GM18507 (cell line): ENCODE results near the gene CIB4.

Source experiments
- DNase-seq: peaks from one replicate; pipeline ENCODE4 v3.0.0; 2011; ENCODE audit warnings: low read depth; ENCODE audit not compliant: insufficient read length; ENCODE audit errors: extremely low spot score
- FAIRE-seq: peaks from 2 replicates; lab custom pipeline; 2011; peaks lifted over from hg19 to GRCh38; lab: Jason Lieb, UNC

CIB4 gene

DNA sequence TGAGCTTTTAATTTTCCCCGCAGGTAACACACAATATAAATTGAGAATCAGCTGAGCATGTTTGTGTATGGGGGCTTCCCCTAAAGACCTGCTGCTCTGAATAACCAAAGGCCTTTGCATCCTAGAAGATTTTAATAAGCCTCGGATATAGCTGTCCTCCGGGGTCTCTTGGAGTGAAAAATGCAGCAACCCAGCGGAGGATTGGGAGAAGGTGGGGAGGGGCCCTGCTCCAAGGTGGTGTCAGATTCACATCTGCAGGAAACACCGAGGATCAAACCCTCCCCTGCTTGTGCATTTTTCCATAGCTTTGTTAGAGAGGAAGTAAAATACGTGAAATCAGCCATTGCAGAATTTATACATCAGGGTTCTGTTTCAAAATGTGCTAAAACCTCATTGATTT is 100.2 kb downstream of the CIB4 start:
- DNase-seq (no peak), FAIRE-seq (no peak)

DNA sequence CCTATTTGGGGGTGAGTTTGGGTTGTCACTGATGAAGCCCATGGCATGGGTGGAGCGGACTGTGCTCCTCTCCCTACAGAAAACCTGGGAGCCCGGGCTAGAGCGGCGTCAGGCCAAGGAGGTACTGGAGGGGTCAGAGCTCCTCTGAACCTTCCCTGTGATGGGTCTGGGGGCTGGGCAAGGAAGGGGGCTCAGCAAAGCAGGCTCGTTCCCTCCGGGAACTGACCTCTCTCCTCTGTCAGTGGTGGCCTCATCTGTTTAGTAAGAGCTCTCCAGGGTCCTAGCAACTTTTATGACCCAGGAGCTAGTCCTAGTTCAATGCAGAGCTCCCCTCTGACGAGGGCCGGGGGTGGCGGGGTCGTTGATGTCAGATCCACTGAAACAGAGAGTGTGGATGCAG is 100.9 kb downstream of the CIB4 start:
- FAIRE-seq (no peak), DNase-seq (no peak)

DNA sequence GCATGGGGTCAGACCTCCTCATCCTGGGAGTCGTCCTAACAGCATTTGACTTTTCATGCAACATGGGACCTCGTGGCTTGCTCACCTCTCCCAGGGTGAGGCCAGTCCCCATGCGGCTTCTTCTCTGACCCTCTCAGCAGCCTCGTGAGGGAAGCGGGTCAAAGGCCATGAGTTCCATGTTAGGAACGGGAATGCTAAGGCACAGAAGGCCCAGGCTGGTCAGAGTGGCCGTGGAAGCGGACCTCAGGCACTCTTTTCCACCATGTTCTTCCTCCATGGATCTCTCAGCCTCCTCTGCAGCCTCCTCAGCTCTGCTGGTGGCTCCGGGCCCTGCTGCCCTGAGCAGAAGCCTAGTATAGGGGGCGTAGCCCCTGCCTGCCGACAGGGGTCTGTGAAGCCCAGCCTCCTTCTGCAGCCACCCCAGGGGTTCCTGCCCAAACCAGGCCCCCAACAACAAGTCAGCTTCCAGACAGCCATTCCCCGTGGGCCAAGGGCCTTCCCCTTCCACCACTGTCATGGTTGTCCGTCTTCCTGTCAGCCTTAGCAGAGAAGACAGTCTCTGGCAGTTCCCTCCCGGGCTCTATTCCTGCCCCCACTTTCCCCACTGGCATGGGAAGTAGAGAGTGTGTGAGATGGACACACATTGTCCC is 103.2 kb downstream of the CIB4 start:
- no peak for FAIRE-seq
- DNase-seq = no peak

DNA sequence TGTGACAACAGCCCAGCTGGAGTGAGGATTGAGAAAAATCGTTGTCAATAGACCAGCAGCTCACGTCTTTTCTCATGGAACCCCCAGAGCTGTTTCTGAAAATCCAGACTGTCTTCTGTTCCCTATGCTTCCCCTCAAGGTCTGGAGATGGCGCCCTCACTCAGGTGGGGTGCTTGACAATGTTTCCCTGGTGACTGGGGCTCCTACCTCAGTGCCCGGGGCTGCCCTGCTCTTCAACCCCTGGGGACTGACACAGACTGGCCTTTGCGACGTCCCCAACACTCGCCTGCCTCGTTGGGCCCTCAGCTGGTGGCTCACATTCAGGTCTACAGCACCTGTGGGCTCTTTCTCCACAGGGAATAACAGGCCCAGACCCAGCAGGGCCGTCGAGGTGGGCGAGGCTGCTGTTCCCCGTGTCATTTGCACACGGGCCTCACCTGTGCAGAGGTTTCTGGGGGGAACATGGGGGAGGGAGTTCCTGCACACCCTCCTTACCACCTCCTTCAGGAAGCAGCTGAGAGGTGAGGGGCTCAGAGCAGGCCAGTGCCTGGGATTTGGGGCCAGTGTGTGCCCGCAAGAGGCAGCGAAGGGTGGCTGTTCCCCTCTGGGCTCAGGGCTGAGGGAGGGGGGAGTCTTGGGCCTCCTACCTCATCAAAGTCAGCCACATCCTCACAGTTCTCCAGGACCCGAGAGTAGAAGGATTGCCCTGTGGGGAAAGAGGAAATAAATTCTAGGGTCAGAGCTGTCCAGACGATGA is 103.9 kb downstream of the CIB4 start:
- DNase-seq = no peak
- FAIRE-seq = no peak

DNA sequence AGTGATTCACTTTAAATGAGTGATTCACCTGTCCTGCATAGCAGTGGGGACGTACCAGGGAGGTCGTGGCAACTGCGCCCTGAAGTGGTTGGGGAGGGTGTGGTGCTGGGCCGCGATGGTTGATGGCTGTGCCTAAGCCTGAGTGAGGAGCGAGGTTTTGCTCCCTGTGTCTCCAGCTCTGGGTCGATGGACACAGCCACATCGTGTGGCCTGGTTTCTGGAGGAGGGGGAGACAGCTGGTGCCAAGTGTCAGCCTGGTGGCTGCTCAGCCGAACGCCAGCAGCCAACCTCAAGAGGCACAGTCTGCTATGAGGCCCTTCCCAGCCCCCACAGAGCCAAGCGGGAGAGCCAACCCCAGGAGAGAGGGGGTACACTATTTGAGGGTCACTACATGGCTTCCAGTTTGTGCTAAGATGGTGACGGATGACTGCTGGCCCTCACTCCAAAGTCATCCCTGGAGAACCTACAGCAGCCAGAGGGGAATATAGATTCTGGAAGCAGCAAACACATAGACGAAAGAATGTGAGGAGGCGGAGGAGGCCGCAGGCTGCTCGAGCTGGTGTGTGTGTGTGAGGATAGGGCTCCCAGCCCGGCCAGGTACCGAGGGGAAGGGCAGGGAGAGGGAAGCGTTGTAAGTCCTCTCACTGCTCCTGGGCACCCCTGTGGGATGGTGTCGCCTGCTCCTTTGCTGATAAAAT is 104.6 kb downstream of the CIB4 start:
- FAIRE-seq = no peak
- no peak for DNase-seq

DNA sequence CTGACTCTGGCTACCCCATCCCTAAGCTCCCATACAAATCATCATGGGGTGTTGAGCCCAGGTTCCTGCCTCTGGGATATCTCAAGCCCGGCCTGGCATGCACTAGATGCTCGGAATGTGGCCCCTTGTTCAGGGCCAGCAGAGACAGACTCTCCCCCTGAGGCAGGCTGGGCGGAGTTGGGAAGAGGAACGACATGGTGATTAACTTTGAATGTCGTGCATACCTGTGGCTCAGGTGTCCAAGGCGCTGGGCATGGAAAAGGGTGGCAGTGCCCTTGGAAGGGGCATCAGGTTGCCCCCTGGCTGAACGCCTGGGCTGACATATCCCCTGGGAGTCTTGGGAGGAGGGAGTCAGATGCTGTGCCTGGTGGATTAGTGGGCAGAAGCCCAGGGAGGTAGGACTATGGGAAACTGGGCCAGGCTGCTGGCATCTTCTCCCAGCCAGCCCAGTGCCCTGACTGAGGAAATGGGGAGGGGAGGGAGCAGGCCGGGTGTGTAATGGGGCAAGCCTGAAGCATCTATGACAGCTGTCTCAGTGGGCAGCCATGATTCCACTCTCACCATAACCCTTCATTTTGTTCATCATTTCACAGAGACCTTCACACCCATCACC is 105.4 kb downstream of the CIB4 start:
- no peak for DNase-seq

DNA sequence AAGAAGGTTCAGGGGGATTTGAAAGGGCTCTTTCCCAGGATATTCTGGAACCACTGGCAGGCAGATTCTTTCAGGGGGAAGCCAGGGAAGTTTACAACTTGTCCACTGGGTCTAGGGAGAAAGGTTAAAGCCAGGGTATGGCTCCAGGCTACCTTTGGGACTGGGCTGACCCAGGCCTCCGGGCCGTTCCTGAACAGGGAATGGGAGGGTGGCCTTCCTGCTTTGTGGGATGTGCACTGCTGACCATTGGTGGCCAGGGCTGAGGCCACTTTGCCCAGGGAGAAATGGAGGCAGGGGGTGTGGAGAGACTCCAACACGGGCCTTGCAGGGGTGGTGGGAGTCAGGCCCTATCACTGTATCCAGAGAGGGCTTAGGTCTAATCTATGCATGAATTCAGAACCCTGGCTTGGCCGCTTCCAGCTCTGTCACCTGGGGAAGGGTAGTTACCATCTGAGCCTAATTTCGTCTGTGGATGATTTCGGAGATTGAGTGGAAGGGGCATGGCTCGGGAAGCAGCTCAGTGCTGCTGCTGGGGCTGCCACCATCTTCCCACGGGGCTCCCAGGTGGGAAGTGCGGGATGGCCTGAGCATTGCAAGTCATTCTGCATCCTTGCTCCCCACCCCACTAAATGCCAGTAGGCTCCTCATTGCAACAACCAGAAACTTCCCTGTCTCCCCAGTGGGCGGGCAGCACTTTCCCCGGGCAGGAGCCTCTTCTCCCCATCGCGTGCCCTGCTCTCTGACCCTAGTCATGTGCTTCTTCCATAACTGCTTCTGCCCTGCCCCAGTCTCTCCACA is 106.1 kb downstream of the CIB4 start:
- DNase-seq = no peak
- no peak for FAIRE-seq

More for the DNA sequence above, 105.4 kb downstream of the CIB4 start:
- FAIRE-seq = no peak

DNA sequence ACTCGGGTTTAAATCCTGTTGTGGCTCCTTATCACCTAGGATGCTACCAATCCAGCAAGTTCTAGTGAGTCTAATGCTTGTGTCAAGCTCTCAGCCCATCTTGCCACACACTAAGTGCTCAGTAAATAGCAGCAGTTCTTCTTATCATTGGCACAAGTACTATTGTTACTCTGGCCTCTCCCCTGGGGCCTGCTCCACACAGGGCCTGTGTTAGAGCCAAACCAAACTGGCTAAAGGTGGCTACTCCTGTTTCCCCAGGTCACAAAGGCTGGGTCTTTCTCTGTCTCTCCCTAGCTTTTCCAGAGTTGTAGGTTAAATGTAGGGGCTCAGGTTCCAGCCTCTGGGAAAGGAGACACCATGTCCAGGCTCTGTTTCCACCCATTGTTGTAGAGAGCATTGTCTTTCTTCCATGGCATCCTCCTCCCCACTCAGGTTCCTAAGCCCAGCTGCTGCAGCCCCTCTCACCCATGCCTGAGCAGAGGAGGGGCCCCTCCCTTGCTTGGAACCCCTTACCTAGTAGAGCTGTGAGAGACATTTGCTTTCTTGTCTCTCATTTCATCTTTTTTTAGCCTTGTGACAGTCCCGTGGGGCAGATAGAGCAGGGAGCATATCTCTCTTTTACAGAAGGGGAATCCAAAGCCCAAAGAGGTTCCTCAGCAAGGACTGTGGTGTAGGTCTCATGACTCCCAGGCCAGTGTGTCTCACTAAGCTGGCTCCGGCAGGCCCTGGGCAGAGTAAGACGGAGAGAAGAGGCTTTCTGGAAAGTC is 106.9 kb downstream of the CIB4 start:
- DNase-seq (no peak), FAIRE-seq (no peak)

DNA sequence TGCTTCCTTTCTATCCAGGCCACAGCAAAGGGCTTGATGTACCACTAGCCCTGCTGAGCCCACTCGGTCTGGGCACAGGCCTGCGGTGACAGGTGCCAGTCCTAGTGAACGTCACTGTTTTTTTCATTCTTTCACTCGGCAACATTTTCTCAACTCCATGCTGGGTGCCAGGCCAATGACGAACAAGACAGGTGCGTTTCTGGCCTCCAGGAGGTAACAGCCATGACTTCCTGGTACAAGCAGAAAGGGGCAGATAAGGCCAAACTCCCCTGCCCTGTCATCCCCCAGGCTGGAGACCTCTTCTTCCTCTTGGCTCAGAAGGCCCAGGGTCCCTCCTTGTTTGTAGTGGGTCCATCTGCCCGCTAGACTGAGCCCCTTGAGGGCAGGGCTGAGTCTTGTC is 107.5 kb downstream of the CIB4 start:
- no peak for DNase-seq
- no peak for FAIRE-seq

DNA sequence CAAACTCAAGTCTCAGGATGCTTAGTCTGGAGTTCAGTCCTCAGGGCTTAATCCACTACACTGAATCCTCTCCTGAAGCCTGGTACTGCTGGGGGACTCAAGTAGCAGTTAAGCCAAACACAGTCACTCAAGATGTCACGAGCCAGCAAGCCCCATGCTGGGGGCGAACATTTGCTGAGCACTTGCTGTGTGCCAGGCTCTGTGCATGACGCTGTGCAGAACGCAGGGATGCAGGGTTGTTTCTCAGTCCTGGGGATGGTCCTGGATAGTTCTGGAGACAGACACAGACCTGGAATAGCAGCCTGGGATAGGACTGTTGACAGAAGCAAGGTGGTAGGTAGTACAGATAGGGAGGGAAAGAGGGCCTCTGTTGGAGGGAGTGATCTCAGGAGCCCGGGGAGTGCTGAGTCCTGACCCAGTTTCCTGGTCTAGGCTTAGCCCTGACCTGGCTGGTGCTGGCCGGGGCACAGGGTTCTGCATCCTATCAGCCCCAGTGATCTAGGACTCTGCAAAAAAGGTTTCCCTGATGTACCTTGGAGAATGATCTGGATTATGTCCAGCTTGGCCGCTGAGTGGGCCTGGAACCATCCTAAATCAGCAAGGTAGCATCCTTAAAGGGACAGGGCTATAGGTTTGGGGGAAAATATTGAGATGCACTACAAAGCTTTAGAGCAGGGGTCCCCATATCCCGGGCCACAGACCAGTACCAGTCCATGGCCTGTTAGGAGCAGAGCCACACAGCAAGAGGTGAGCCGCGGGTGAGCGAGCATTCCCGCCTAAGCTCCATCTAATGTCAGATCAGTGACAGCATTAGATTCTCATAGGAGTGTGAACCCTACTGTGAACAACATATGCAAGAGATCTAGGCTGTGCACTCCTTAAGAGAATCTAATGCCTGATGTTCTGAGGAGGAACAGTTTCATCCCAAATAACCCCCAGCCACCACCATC is 108.6 kb downstream of the CIB4 start:
- DNase-seq (no peak), FAIRE-seq (no peak)
